ENCODE measurements around the gene BCL7C. TPM values are rescaled to one million over a fixed set of nuclear protein-coding genes. Genes with fewer than 3 reads are reported as not detected.
"Not testable (repeated sequence)": the region's sequence is repeated elsewhere in the genome, so short reads cannot be mapped to it uniquely, and the experiment has no call there.

BCL7C gene
- polyA plus RNA-seq, 2 of the 4 experiments (the other 2 are of a cell fraction), result 10.8 to 12.9 TPM

DNA sequence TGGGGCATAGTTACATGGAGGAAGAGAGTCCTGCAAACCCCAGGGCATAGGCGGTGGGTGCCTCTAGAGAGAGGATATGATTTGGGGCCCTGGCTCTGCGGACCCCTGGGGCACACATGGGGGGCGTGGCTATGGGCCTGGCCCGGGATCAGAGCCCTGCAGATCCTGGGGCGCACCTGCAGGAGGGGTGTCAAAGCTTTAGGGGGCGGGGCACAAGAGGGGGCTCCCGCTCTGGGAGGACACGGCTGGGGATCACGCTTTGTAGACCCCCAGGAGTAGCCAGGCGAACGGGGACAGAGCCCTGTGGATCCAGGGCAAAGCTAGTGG, 497 bp downstream of the BCL7C start:
- ChIA-PET CTCF (interaction anchor here (0.8 to 4.7 kb wide), 7 partner anchors 9 to 90 kb away, joined by 4 to 22 read pairs (median 5); no protein-coding TSS in a partner anchor), POLR2A (interaction anchor here (1.0 to 2.7 kb wide), 2 partner anchors 9 to 18 kb away, joined by 3 to 16 read pairs; no protein-coding TSS in a partner anchor)
- WGBS (ENCODE audit: missing lambda C conversion rate), result 2% methylated on average over 8 of the region's 11 CpGs

DNA sequence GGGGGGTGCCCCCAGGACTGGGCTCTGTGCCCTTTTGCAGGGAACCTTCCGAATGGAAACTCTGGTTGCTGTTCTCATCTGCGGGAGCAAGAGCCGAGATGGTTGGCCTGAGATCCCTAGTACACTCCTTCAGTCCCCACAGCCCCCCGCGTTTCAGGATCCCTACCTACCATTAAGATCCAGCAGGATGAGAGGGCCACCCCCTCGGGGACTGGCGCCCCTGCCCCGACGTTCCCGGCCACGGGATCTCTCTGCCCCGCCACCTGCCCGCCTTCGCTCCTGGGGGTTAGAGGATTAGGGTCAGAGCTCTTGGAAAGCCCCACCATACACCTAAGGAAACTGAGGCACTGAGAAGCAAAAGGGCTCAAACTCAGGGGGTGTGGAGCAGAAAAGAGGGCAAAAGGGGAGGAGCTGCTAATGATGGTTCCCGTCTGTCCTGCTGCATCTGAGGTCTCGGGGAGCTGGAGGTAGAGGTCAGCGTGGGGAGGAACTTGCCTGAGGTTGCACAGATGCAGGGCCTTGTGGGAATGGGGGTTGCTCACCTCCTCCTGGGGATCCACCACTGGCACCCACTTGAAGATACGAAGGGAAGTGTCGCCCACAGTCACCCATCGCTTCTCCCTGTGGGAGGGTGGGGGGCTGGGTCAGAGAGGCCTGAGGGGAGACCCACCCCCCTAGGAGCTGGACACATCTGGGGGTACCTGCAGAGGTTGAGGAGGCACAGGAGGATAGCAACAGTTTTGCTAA, 1.0 kb downstream of the BCL7C start:
- TF ChIP-seq HOXA7 (CRISPR knock-in tag; IDR thresholded peaks at IDR 0.05), result no peak
- WGBS (ENCODE audit: missing lambda C conversion rate), result 92% methylated on average over 18 of the region's 20 CpGs
- Histone ChIP-seq H3K27ac (peak overlapping the region; percentile 79 to 95), H3K4me2 (peak overlapping the region; percentile 64), H3K4me1 (peaks cover 34% of the 10 kb centered on the region), H3K4me3 (peak overlapping the region; percentile 56), H3K9me3 (no peaks in the 10 kb centered on the region)
- FAIRE-seq, result no peak
- CTCF ChIA-PET, result interaction anchor here (0.8 to 4.7 kb wide), 9 partner anchors 9 to 90 kb away, joined by 3 to 22 read pairs (median 4); no protein-coding TSS in a partner anchor
- DNase-seq (ENCODE audit: low read depth in 1 of 2, low spot score in 1 of 2), result no peak
- ATAC-seq, result no peak
- POLR2A ChIA-PET, result interaction anchor here (1.0 to 2.7 kb wide), 2 partner anchors 9 to 18 kb away, joined by 3 to 16 read pairs; no protein-coding TSS in a partner anchor

More for the DNA sequence above, 497 bp downstream of the BCL7C start:
- FAIRE-seq (no peak), ATAC-seq (peak in 1 of 2 experiments; percentile 3; a peak in 3 of 6 replicates), DNase-seq (ENCODE audit: low read depth in 1 of 2, low spot score in 1 of 2) (no peak)
- Histone ChIP-seq H3K4me2 (peak overlapping the region; percentile 64), H3K4me1 (peaks cover 34% of the 10 kb centered on the region), H3K27ac (peak overlapping the region; percentile 79 to 95), H3K4me3 (peak overlapping the region; percentile 56), H3K9me3 (no peaks in the 10 kb centered on the region)
- TF ChIP-seq SMC3 (IDR thresholded peaks at IDR 0.05), result no peak
- TF ChIP-seq, protein P1, sequence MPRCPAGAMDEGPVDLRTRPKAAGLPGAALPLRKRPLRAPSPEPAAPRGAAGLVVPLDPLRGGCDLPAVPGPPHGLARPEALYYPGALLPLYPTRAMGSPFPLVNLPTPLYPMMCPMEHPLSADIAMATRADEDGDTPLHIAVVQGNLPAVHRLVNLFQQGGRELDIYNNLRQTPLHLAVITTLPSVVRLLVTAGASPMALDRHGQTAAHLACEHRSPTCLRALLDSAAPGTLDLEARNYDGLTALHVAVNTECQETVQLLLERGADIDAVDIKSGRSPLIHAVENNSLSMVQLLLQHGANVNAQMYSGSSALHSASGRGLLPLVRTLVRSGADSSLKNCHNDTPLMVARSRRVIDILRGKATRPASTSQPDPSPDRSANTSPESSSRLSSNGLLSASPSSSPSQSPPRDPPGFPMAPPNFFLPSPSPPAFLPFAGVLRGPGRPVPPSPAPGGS (IDR thresholded peaks at IDR 0.05), result 0 out of 3 replicates have a peak, but pooled peaks have one; percentile 5

DNA sequence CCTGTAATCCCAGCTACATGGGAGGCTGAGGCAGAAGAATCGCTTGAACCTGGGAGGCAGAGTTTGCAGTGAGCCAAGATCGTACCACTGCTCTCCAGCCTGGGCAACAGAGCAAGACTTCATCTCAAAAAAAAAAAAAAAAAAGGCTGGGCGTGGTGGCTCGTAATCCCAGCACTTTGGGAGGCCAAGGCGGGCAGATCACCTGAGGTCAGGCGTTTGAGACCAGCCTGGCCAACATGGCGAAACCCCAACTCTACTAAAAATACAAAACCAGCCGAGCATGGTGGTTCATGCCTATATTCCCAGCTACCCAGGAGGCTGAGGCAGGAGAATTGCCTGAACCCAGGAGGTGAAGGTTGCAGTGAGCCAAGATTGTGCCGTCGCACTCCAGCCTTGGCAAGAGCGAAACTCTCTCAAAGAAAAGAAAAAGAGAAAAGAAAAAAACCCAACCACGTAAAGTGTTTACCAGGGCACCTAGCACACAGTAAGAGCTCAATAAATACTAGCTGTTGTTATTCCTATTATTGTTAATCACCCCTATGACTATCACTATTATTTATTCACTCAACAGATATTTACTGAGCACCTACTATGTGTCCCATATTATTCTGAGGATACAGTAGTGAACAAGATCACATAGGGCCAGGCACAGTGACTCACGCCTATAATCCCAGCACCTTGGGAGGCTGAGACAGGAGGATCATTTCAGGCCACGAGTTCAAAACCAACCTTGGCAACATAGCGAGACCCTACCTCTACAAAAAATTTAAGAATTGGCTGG, 2.6 kb downstream of the BCL7C start:
- not testable (repeated sequence) for FAIRE-seq; H3K4me3 ChIP-seq; H3K27ac ChIP-seq; DNase-seq (ENCODE audit: low read depth in 1 of 2, low spot score in 1 of 2); H3K4me2 ChIP-seq; H3K9me3 ChIP-seq; ATAC-seq
- H3K4me1 ChIP-seq, result peaks cover 24% of the 10 kb centered on the region
- WGBS (ENCODE audit: missing lambda C conversion rate), result 88% methylated on average over 15 of the region's 15 CpGs
- ChIA-PET CTCF (interaction anchor here (0.6 to 4.7 kb wide), 5 partner anchors 10 to 77 kb away, joined by 3 to 26 read pairs (median 5); no protein-coding TSS in a partner anchor), POLR2A (interaction anchor here (2.7 kb wide), 1 partner anchor 16 kb away, joined by 16 read pairs; no protein-coding TSS in a partner anchor)

- no peak for ATAC-seq
- POLR2A ChIA-PET, result no interaction called here
These were observed 4.2 kb downstream of the BCL7C start for GRCh38 chr16:30889721-30890120.

More at GRCh38 chr16:30889721-30890120, 4.2 kb downstream of the BCL7C start:
- no peak for FAIRE-seq
- DNase-seq (ENCODE audit: low read depth in 1 of 2, low spot score in 1 of 2), result no peak
- Histone ChIP-seq H3K9me3 (no peaks in the 10 kb centered on the region), H3K27ac (no peak overlapping the region), H3K4me2 (no peak overlapping the region), H3K4me3 (no peak overlapping the region), H3K4me1 (peaks cover 9% of the 10 kb centered on the region)
- TF ChIP-seq NR3C1 (IDR thresholded peaks at IDR 0.05) (no peak), CHD2 (IDR thresholded peaks at IDR 0.05; ENCODE audit: low read length, partially characterized antibody) (no peak), HOXB13 (CRISPR knock-in tag; IDR thresholded peaks at IDR 0.05; ENCODE audit: low read depth) (no peak), ZSCAN20 (CRISPR knock-in tag; IDR thresholded peaks at IDR 0.05) (no peak), HMGXB4 (CRISPR knock-in tag; IDR thresholded peaks at IDR 0.05; ENCODE audit: borderline replicate concordance) (no peak), ATOH8 (CRISPR knock-in tag; IDR thresholded peaks at IDR 0.05; ENCODE audit: low read depth) (no peak), JUNB (IDR thresholded peaks at IDR 0.05) (no peak), CHD4 (IDR thresholded peaks at IDR 0.05; ENCODE audit: borderline replicate concordance) (no peak), HEYL (CRISPR knock-in tag; IDR thresholded peaks at IDR 0.05) (no peak)
- CTCF ChIA-PET, result interaction anchor here (0.7 to 4.7 kb wide), 3 partner anchors 12 to 84 kb away, joined by 3 to 26 read pairs (median 22); no protein-coding TSS in a partner anchor
- 86% methylated on average over 5 of the region's 5 CpGs for WGBS (ENCODE audit: missing lambda C conversion rate)

All from A549 (cell line).